ENCODE results near the gene COBLL1. TPM values are rescaled to one million over a fixed set of nuclear protein-coding genes. Genes with fewer than 3 reads are reported as not detected.

Gene COBLL1
- total RNA-seq, 1 experiment from 2014 or later = 4.4 TPM

GRCh38 chr2:164690361-164690760 lies 151.3 kb downstream of the COBLL1 start:
- TF ChIP-seq REST (IDR thresholded peaks at IDR 0.05; ENCODE audit: insufficient read depth in 1 of 2, low read depth in 2 of 2, low read length in 1 of 2) (no peak), SIN3A (IDR thresholded peaks at IDR 0.05; ENCODE audit: borderline replicate concordance, insufficient read depth, low read depth, low read length) (no peak), POLR2AphosphoS5 (IDR thresholded peaks at IDR 0.05; ENCODE audit: low read depth, low read length) (no peak), CTCF (IDR thresholded peaks at IDR 0.05) (no peak), TCF7L2 (IDR thresholded peaks at IDR 0.05; ENCODE audit: low read depth, low read length) (no peak)
- Histone ChIP-seq H3K4me1 (ENCODE audit: control insufficient read depth, insufficient read depth, low read length) (no peaks in the 10 kb centered on the region), H3K4me3 (ENCODE audit: low read depth in 2 of 2, low read length in 2 of 2) (no peak overlapping the region), H3K36me3 (ENCODE audit: control insufficient read depth, insufficient read depth, low read length) (no peaks in the 10 kb centered on the region), H3K9me3 (ENCODE audit: control insufficient read depth, insufficient read depth, low read depth, low read length) (no peaks in the 10 kb centered on the region), H3K27me3 (ENCODE audit: control insufficient read depth, insufficient read depth, low read length) (no peaks in the 10 kb centered on the region), H3K27ac (ENCODE audit: low read length) (no peak overlapping the region)
- in situ Hi-C loops (cut with HindIII; ENCODE audit: low pct_unique_long_range_greater_than_20kb, low sequenced_read_pairs) (no loop called here), intact Hi-C loops (cut with micrococcal nuclease; ENCODE audit: unreplicated experiment) (no loop called here)
- no peak for DNase-seq (ENCODE audit: low read depth, low spot score)
- POLR2A ChIA-PET = no interaction called here
- ATAC-seq = no peak
- CTCF ChIA-PET = no interaction called here
- BruUV-seq (replicated peaks) = no TSS peak

GRCh38 chr2:164688896-164689419 lies 152.7 kb downstream of the COBLL1 start:
- H3K9me3 ChIP-seq (ENCODE audit: control insufficient read depth, insufficient read depth, low read depth, low read length) = no peaks in the 10 kb centered on the region
- intact Hi-C loops (cut with micrococcal nuclease; ENCODE audit: unreplicated experiment) = no loop called here
- no peaks in the 10 kb centered on the region for H3K4me1 ChIP-seq (ENCODE audit: control insufficient read depth, insufficient read depth, low read length)
- H3K27ac ChIP-seq (ENCODE audit: low read length) = no peak overlapping the region
- H3K4me3 ChIP-seq (ENCODE audit: low read depth in 2 of 2, low read length in 2 of 2) = no peak overlapping the region
- no peaks in the 10 kb centered on the region for H3K27me3 ChIP-seq (ENCODE audit: control insufficient read depth, insufficient read depth, low read length)
- H3K36me3 ChIP-seq (ENCODE audit: control insufficient read depth, insufficient read depth, low read length) = no peaks in the 10 kb centered on the region
- ATAC-seq = no peak
- TF ChIP-seq POLR2AphosphoS5 (IDR thresholded peaks at IDR 0.05; ENCODE audit: low read depth, low read length) (no peak), TCF7L2 (IDR thresholded peaks at IDR 0.05; ENCODE audit: low read depth, low read length) (no peak), SIN3A (IDR thresholded peaks at IDR 0.05; ENCODE audit: borderline replicate concordance, insufficient read depth, low read depth, low read length) (no peak), CTCF (IDR thresholded peaks at IDR 0.05) (no peak), REST (IDR thresholded peaks at IDR 0.05; ENCODE audit: insufficient read depth in 1 of 2, low read depth in 2 of 2, low read length in 1 of 2) (no peak)
- ChIA-PET CTCF (no interaction called here), POLR2A (no interaction called here)
- in situ Hi-C loops (cut with HindIII; ENCODE audit: low pct_unique_long_range_greater_than_20kb, low sequenced_read_pairs) = no loop called here
- DNase-seq (ENCODE audit: low read depth, low spot score) = no peak
- BruUV-seq (replicated peaks) = no TSS peak

All from Panc1 (cell line).